Neuronal stem cell (in vitro differentiated cells): ENCODE measurements around the gene MPG.

Experiments
- DNase-seq: peaks from one replicate; pipeline ENCODE4 v3.0.0-alpha.2; 2013; ENCODE audit warnings: low spot score
- H2AFZ ChIP-seq: one replicate; pipeline ENCODE4 v1.6.1; 2013; ENCODE audit warnings: mild to moderate bottlenecking, low read length, inconsistent platforms
- H2AK5ac ChIP-seq: 2 replicates; pipeline ENCODE4 v1.6.1; 2013; ENCODE audit warnings: low read depth, mild to moderate bottlenecking, inconsistent platforms, low read length, moderate library complexity, mixed read lengths
- H2BK120ac ChIP-seq: 2 replicates; pipeline ENCODE4 v1.6.1; 2013; ENCODE audit warnings: low read depth, mild to moderate bottlenecking, inconsistent platforms, low read length, moderate library complexity, mixed read lengths
- H2BK12ac ChIP-seq: one replicate; pipeline ENCODE4 v1.6.1; 2013; ENCODE audit warnings: low read length, inconsistent platforms
- H2BK15ac ChIP-seq: 2 replicates; pipeline ENCODE4 v1.6.1; 2013; ENCODE audit warnings: mild to moderate bottlenecking, low read length, inconsistent platforms, mixed read lengths
- H2BK5ac ChIP-seq: one replicate; pipeline ENCODE4 v1.6.1; 2013; ENCODE audit warnings: inconsistent platforms, mild to moderate bottlenecking, low read length, moderate library complexity
- H3K14ac ChIP-seq: one replicate; pipeline ENCODE4 v1.6.1; 2013; ENCODE audit warnings: low read length, inconsistent platforms
- H3K18ac ChIP-seq: 2 replicates; pipeline ENCODE4 v1.6.1; 2013; ENCODE audit warnings: low read length, inconsistent platforms
- H3K23ac ChIP-seq: 2 replicates; pipeline ENCODE4 v1.6.1; 2013; ENCODE audit warnings: low read depth, mild to moderate bottlenecking, mixed read lengths, low read length, inconsistent platforms; ENCODE audit not compliant: poor library complexity
- H3K27ac ChIP-seq: replicated peaks from 3 replicates; pipeline ENCODE4 v1.5.1; 2013; ENCODE audit warnings: low read length, inconsistent platforms
- H3K27me3 ChIP-seq, 3 experiments: 2 replicates each; pipeline ENCODE4 v1.6.1; 2013; ENCODE audit warnings: low read length in 3 of 3, mild to moderate bottlenecking in 2 of 3, inconsistent platforms in 1 of 3, low read depth in 1 of 3, mixed read lengths in 1 of 3, moderate library complexity in 1 of 3; ENCODE audit not compliant: control insufficient read depth in 3 of 3, insufficient read depth in 3 of 3
- H3K36me3 ChIP-seq, 2 donors: replicated peaks in 1 of 2; 2 replicates each; pipeline ENCODE4 v1.6.1; 2013; ENCODE audit warnings: low read length in 2 of 2; ENCODE audit not compliant: control insufficient read depth in 2 of 2, insufficient read depth in 2 of 2
- H3K4ac ChIP-seq: 2 replicates; pipeline ENCODE4 v1.6.1; 2013; ENCODE audit warnings: inconsistent platforms, mild to moderate bottlenecking, low read length, moderate library complexity
- H3K4me1 ChIP-seq, 2 donors: 1 replicate in 1 of 2; 2 replicates in 1 of 2; pipeline ENCODE4 v1.6.1; 2013; ENCODE audit warnings: low read length in 2 of 2, low read depth in 1 of 2; ENCODE audit not compliant: control insufficient read depth in 2 of 2, insufficient read depth in 1 of 2
- H3K4me2 ChIP-seq: one replicate; pipeline ENCODE4 v1.6.1; 2013; ENCODE audit warnings: mild to moderate bottlenecking, low read length, inconsistent platforms; ENCODE audit not compliant: insufficient read depth, poor library complexity, severe bottlenecking
- H3K4me3 ChIP-seq, 2 donors: 2 replicates each; pipeline ENCODE4 v1.5.1; 2013; ENCODE audit warnings: low read length in 2 of 2, mild to moderate bottlenecking in 2 of 2, inconsistent platforms in 1 of 2, moderate library complexity in 1 of 2
- H3K79me1 ChIP-seq: one replicate; pipeline ENCODE4 v1.6.1; 2013; ENCODE audit warnings: low read depth, mild to moderate bottlenecking, inconsistent platforms, low read length, moderate library complexity
- H3K9ac ChIP-seq: one replicate; pipeline ENCODE4 v1.6.1; 2013; ENCODE audit warnings: mild to moderate bottlenecking, low read depth, low read length, inconsistent platforms; ENCODE audit not compliant: poor library complexity
- H3K9me3 ChIP-seq, 2 donors: replicated peaks in 1 of 2; 2 replicates each; pipeline versions ENCODE3 to v1.6.1; 2013; ENCODE audit warnings: low read length in 2 of 2, mild to moderate bottlenecking in 2 of 2, inconsistent platforms in 1 of 2, low read depth in 1 of 2, mixed read lengths in 1 of 2, moderate library complexity in 1 of 2; ENCODE audit not compliant: control insufficient read depth in 2 of 2, insufficient read depth in 1 of 2
- H4K8ac ChIP-seq: one replicate; pipeline ENCODE4 v1.6.1; 2013; ENCODE audit warnings: low read depth, mild to moderate bottlenecking, inconsistent platforms, low read length, moderate library complexity
- H4K91ac ChIP-seq: one replicate; pipeline ENCODE4 v1.6.1; 2013; ENCODE audit warnings: low read length, low read depth, mild to moderate bottlenecking, inconsistent platforms; ENCODE audit not compliant: poor library complexity
- WGBS, 2 donors: extraction: QIAGEN DNeasy Blood & Tissue Kit; methylation state at CpG; one replicate each; pipeline ENCODE4 v1.1.7; 2013; ENCODE audit warnings: missing lambda C conversion rate in 2 of 2, mixed read lengths in 1 of 2; ENCODE audit not compliant: insufficient read length in 2 of 2, insufficient replicate concordance in 1 of 2; ENCODE audit errors: extremely low coverage in 2 of 2; 5-methylcytosine and 5-hydroxymethylcytosine counted together

The MPG gene

DNA sequence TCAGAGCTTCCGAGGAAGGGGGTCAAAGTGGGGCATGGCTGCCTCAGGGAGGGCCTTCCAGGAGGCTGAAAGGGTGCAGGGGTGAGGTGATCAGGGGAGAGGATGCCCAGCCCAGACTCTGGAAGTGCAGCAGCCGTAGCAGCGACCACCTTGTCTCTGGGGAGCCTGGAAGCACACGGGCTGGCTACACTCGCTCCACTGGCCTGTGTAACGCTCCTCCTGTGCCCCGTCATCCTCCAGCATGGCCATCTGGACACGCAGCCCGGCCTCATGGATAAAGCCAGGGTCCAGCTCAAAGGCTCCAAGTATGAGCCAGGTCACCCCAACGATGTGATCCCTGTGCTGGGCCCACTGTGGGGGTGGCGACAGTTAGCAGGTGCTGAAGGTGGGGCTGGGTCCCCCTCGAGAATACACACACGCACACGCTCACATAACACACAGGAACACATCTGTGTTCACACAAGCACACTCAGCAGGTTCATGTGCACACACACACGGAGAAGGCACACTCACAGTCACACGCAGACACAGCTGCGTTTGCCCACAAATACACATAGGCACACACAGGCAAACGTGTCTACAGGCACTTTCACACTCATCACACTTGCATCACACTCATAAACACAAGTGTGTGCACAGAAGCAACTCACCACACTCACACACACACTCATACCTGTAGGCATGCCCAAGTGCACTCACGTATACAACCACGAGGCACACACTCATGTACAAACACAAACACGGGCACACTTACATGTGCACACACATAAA, 44.0 kb upstream of the MPG start:
- Histone ChIP-seq H3K9me3 (no peaks in the 10 kb centered on the region), H3K4me1 (peaks cover 0 to 4% of the 10 kb centered on the region in 2 donors), H3K18ac (no peak overlapping the region), H2BK15ac (no peak overlapping the region), H3K36me3 (peaks cover 4 to 7% of the 10 kb centered on the region in 2 donors), H3K79me1 (no peaks in the 10 kb centered on the region), H3K4ac (no peak overlapping the region), H3K27me3 (no peaks in the 10 kb centered on the region), H2AK5ac (no peak overlapping the region), H3K4me2 (no peak overlapping the region), H4K91ac (peak overlapping the region; percentile 45), H3K23ac (peak overlapping the region; percentile 60), H2BK5ac (no peak overlapping the region), H3K4me3 (peak overlapping the region in 1 of 2 donors; percentile 41), H2BK12ac (no peak overlapping the region), H3K14ac (peak overlapping the region; percentile 1), H3K27ac (no peak overlapping the region), H2AFZ (no peak overlapping the region), H4K8ac (no peak overlapping the region), H2BK120ac (no peak overlapping the region), H3K9ac (peak overlapping the region; percentile 68)
- whole genome bisulfite sequencing, 2 donors: no CpG with 5 or more reads among the region's 21 CpGs
- no peak for DNase-seq

DNA sequence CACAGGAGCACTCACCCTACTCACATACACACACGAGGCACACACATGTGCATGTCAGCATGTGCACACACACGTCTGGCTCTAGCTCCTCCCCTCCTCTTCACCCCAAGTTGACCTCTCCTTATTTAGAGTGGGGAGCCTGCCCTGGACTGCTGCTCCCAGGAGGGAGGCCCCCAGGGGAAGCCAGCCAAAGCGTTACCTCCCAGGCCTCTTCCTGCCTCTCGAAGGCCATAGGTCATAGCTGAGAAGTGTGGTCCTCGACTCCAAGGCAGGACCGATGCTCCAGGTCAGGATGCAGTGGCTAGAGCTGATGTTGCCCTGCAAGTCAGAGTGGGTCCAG, 43.4 kb upstream of the MPG start:
- no peak overlapping the region for H3K18ac ChIP-seq
- H3K23ac ChIP-seq: peak overlapping the region; percentile 60
- H3K79me1 ChIP-seq: no peaks in the 10 kb centered on the region
- H3K9ac ChIP-seq: peak overlapping the region; percentile 68
- H4K8ac ChIP-seq: no peak overlapping the region
- peak overlapping the region; percentile 1 for H3K14ac ChIP-seq
- H2BK15ac ChIP-seq: no peak overlapping the region
- no peak overlapping the region for H3K27ac ChIP-seq
- no peak overlapping the region for H3K4me2 ChIP-seq
- no peak overlapping the region for H2BK5ac ChIP-seq
- H2AK5ac ChIP-seq: no peak overlapping the region
- no peak overlapping the region for H2AFZ ChIP-seq
- H2BK12ac ChIP-seq: no peak overlapping the region
- DNase-seq: no peak
- H3K9me3 ChIP-seq: no peaks in the 10 kb centered on the region
- WGBS, 2 donors: no CpG with 5 or more reads among the region's 6 CpGs
- H3K4me1 ChIP-seq: peaks cover 0 to 4% of the 10 kb centered on the region in 2 donors
- no peak overlapping the region for H2BK120ac ChIP-seq
- peak overlapping the region in 1 of 2 donors; percentile 41 for H3K4me3 ChIP-seq
- peaks cover 6 to 12% of the 10 kb centered on the region in 2 donors for H3K36me3 ChIP-seq
- H4K91ac ChIP-seq: no peak overlapping the region
- no peak overlapping the region for H3K4ac ChIP-seq
- no peaks in the 10 kb centered on the region for H3K27me3 ChIP-seq

DNA sequence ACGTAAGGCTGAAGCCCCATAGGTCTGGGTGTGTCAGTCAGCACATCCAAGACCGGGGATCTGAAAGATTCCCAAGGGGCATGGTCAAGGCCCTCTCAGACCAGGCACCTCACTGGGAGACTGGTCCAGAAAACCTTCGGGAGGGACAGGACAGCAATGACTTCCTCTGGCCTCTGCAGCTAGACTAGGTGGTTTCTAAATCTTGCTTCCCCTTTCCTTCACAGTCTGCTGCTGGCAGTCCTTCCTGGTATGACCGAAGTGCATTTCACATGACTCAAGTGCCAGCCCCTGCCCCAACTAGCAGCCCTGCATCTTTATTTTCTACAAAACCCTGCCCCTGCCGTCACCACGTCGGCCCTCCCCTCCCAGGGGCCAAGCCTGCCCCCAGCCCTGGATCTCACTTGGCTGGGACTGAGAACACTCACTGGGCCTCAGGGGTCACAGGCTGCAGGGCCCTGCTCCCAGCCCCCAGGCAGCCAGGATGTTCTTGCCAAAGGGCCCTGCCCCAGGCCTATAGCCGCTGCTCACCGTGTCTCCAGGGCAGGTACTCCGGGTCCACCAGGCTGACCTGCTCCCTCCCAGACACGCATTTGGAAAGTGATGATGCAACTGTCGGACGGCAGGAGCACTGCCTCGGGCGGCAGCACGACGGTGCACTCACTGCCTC, 42.9 kb upstream of the MPG start:
- Histone ChIP-seq H3K4ac (no peak overlapping the region), H3K36me3 (peaks cover 6 to 15% of the 10 kb centered on the region in 2 donors), H3K27me3 (no peaks in the 10 kb centered on the region), H3K23ac (peak overlapping the region; percentile 85), H3K79me1 (no peaks in the 10 kb centered on the region), H2AFZ (no peak overlapping the region), H3K18ac (no peak overlapping the region), H3K9ac (no peak overlapping the region), H3K27ac (no peak overlapping the region), H4K91ac (no peak overlapping the region), H2BK5ac (no peak overlapping the region), H2AK5ac (peak overlapping the region; percentile 37), H3K4me3 (peak overlapping the region in 1 of 2 donors; percentile 18), H3K4me2 (no peak overlapping the region), H2BK12ac (no peak overlapping the region), H2BK120ac (no peak overlapping the region), H3K14ac (peak overlapping the region; percentile 71), H2BK15ac (no peak overlapping the region), H4K8ac (no peak overlapping the region), H3K4me1 (peaks cover 0 to 4% of the 10 kb centered on the region in 2 donors), H3K9me3 (no peaks in the 10 kb centered on the region)
- no CpG with 5 or more reads among the region's 17 CpGs for WGBS, 2 donors
- no peak for DNase-seq

DNA sequence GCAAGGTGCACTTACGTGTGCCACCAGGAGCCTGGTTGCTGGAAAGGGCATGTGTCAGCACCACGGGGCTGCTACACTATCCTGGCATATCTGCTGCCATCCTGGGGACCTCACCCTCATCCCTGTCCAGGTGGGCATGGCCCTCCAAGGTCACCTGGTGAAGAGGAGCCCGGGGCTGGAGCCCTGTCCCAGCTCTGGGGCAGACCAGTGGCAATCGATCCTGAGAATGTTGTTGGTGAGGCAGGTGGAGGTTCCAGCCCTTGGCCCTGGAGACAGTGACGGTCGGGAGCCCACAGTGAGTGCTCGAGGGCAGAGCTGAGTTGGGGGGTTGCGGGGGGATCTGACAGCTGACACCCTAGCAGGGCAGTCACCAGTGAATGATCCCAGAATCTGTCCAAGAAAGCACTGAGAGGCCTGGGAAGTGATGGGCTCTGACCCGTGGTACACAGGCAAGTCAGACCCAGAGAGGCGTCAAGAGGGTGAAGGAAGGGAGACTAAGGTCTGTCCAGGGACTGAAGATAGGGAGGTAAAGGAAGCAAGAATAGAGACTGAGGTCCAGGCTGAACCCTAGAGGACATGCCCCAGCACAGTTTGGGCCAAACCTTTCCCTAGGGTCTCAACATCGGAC, 42.2 kb upstream of the MPG start:
- H3K27me3 ChIP-seq: no peaks in the 10 kb centered on the region
- DNase-seq: no peak
- H3K23ac ChIP-seq: peak overlapping the region; percentile 85
- no peak overlapping the region for H3K4ac ChIP-seq
- no peak overlapping the region for H2BK15ac ChIP-seq
- no CpG with 5 or more reads among the region's 11 CpGs for WGBS, 2 donors
- peak overlapping the region; percentile 37 for H2AK5ac ChIP-seq
- H3K14ac ChIP-seq: no peak overlapping the region
- H3K9me3 ChIP-seq: no peaks in the 10 kb centered on the region
- H3K36me3 ChIP-seq: peaks cover 6 to 15% of the 10 kb centered on the region in 2 donors
- H3K4me2 ChIP-seq: no peak overlapping the region
- peaks cover 0 to 4% of the 10 kb centered on the region in 2 donors for H3K4me1 ChIP-seq
- no peak overlapping the region for H2BK5ac ChIP-seq
- no peak overlapping the region for H2BK120ac ChIP-seq
- H4K91ac ChIP-seq: no peak overlapping the region
- no peak overlapping the region for H4K8ac ChIP-seq
- H3K18ac ChIP-seq: no peak overlapping the region
- H3K9ac ChIP-seq: no peak overlapping the region
- no peaks in the 10 kb centered on the region for H3K79me1 ChIP-seq
- no peak overlapping the region for H2BK12ac ChIP-seq
- peak overlapping the region in 1 of 2 donors; percentile 18 for H3K4me3 ChIP-seq
- H3K27ac ChIP-seq: no peak overlapping the region
- no peak overlapping the region for H2AFZ ChIP-seq
